ENCODE data around the gene RNF44. TPM values are rescaled to one million over a fixed set of nuclear protein-coding genes. Genes with fewer than 3 reads are reported as not detected.

Gene RNF44
- total RNA-seq (2014; rRNA removed; shearing (Covaris generic)), result 9.5 and 10.4 TPM in 2 replicates

- DNase-seq (ENCODE audit: low read depth), result peak; percentile 99
Measured at GRCh38 chr5:176536902-176537553, at the start of gene RNF44. TSS of gene RNF44 (minus strand) at chr5:176537402. CDS start at chr5:176532472, 4,930 bp downstream.

GRCh38 chr5:176583076-176583475 lies 45.9 kb upstream of the RNF44 start:
- no peak for DNase-seq (ENCODE audit: low read depth)

- no peak for DNase-seq (ENCODE audit: low read depth)
Measured at GRCh38 chr5:176581361-176581760, 44.2 kb upstream of the RNF44 start.

GRCh38 chr5:176579323-176579722 lies 42.1 kb upstream of the RNF44 start:
- DNase-seq (ENCODE audit: low read depth), result no peak

- DNase-seq (ENCODE audit: low read depth), result peak; percentile 51
Measured at GRCh38 chr5:176578391-176578808, 41.2 kb upstream of the RNF44 start.

GRCh38 chr5:176577312-176578176 lies 40.3 kb upstream of the RNF44 start:
- no peak for DNase-seq (ENCODE audit: low read depth)

GRCh38 chr5:176575488-176576422 lies 38.6 kb upstream of the RNF44 start:
- no peak for DNase-seq (ENCODE audit: low read depth)

- no peak for DNase-seq (ENCODE audit: low read depth)
Measured at GRCh38 chr5:176575066-176575465, 37.9 kb upstream of the RNF44 start.

- DNase-seq (ENCODE audit: low read depth), result no peak
Measured at GRCh38 chr5:176574297-176574591, 37.0 kb upstream of the RNF44 start.

GRCh38 chr5:176573564-176574296 lies 36.5 kb upstream of the RNF44 start:
- peak; percentile 74 for DNase-seq (ENCODE audit: low read depth)

- DNase-seq (ENCODE audit: low read depth), result no peak
Measured at GRCh38 chr5:176570044-176570443, 32.8 kb upstream of the RNF44 start.

GRCh38 chr5:176568657-176569056 lies 31.5 kb upstream of the RNF44 start:
- no peak for DNase-seq (ENCODE audit: low read depth)

GRCh38 chr5:176565760-176566288 lies 28.6 kb upstream of the RNF44 start:
- DNase-seq (ENCODE audit: low read depth), result no peak

- peak; percentile 67 for DNase-seq (ENCODE audit: low read depth)
Measured at GRCh38 chr5:176564002-176564401, 26.8 kb upstream of the RNF44 start.

- no peak for DNase-seq (ENCODE audit: low read depth)
Measured at GRCh38 chr5:176562189-176562588, 25.0 kb upstream of the RNF44 start.

GRCh38 chr5:176561259-176561658 lies 24.1 kb upstream of the RNF44 start:
- DNase-seq (ENCODE audit: low read depth), result no peak

GRCh38 chr5:176560364-176560763 lies 23.2 kb upstream of the RNF44 start:
- DNase-seq (ENCODE audit: low read depth), result no peak

GRCh38 chr5:176559683-176560082 lies 22.5 kb upstream of the RNF44 start:
- DNase-seq (ENCODE audit: low read depth), result no peak

- no peak for DNase-seq (ENCODE audit: low read depth)
Measured at GRCh38 chr5:176557846-176558245, 20.6 kb upstream of the RNF44 start.

- no peak for DNase-seq (ENCODE audit: low read depth)
Measured at GRCh38 chr5:176553260-176554085, 16.3 kb upstream of the RNF44 start.

Data from Daoy (cell line).